Measurements from ENCODE around the gene KLRF1.

KLRF1 gene

DNA sequence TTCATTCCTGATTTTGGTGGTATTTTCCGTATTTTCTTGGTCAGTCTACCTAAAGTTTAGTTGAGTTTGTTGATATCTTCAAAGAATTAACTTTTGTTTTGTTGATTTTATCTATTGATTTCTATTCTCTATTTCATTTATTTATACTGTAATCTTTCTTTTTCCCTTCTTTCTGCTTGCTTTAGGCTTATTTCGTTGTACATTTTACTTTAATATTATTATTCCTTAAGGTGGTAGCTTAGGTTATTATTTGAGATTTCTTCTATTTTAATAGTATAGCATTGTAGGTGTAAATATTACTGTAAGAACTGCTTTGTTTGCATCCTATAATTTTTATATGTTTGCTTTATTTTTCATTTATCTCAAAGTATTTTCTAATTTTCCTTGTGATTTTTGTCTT is 21.4 kb upstream of the KLRF1 start:
- no peak overlapping the region for H3K4me3 ChIP-seq (ENCODE audit: low read depth, low read length)
- DNase-seq (ENCODE audit: low read depth): no peak

DNA sequence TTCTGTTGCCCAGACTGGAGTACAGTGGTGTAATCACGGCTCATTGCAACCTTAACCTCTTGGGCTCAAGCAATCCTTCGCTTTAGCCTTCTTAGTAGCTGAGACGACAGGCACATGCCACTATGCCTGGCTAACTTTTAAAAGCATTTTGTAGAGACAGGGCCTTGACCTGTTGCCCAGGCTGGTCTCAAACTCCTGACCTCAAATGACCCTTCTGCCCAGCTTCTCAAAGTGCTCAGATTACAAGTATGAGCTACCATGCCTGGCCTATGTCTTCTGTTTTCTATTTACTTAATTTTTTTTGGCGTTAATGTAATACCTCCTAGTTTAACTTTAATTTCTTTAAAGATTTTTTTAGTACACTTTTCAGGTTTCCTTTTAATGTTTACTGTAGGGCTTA is 20.6 kb upstream of the KLRF1 start:
- no peak overlapping the region for H3K4me3 ChIP-seq (ENCODE audit: low read depth, low read length)
- DNase-seq (ENCODE audit: low read depth): no peak

DNA sequence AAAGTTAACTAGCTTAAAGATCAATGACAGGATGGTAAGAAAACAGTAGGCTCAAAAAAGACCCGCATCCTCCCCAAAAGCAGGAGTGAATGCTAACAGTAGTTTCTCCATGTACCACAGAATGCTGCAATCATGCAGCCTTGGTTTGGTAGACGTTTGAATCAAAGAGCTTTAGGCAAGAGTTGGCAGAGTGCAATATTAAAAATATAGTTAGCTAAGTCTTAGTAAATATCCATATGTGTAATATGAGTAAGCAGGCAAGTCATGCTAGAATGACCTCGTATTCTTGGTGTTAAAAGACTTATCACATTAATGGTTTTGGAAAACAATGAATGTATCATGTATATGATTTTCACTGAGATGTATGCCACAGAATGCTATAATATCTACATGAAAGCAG is 18.8 kb upstream of the KLRF1 start:
- no peak for DNase-seq (ENCODE audit: low read depth)
- no peak overlapping the region for H3K4me3 ChIP-seq (ENCODE audit: low read depth, low read length)

DNA sequence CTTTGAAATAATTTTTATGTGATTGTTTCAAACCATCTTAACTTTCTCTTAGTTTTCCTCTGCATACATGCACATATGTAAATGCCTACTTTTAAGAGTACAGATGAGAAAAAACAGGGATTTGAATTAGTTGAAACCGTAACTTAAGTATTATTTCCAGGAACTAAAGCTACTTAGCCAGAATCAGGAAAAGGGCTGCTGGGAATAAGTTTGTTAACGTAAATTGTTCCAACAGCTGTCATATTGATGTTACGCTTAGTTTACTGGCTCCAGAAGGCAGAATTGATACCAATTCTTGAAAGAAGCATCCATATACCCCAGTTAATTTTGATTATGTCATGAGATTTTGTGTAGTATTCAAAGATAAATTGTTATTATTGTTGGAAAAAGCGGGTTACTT is 17.9 kb upstream of the KLRF1 start:
- H3K4me3 ChIP-seq (ENCODE audit: low read depth, low read length): no peak overlapping the region
- no peak for DNase-seq (ENCODE audit: low read depth)

DNA sequence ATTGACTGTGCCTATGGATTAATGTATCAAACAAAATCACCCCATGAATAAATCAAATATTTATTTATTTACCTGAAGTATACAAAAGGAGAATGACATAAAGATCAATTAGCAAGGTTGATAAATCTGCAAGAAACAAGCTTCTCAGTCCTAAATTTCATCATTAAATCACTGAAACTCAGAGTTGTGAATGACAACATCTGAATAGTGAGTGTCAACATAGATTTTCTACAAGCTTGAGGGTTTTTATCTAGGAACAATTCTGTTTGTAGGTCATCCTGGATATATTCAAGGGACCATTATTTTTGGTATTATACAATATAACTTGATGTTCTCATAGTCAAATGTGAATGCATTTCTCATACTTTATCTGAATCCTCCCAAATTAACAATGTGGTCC is 17.4 kb upstream of the KLRF1 start:
- no peak overlapping the region for H3K4me3 ChIP-seq (ENCODE audit: low read depth, low read length)
- no peak for DNase-seq (ENCODE audit: low read depth)

DNA sequence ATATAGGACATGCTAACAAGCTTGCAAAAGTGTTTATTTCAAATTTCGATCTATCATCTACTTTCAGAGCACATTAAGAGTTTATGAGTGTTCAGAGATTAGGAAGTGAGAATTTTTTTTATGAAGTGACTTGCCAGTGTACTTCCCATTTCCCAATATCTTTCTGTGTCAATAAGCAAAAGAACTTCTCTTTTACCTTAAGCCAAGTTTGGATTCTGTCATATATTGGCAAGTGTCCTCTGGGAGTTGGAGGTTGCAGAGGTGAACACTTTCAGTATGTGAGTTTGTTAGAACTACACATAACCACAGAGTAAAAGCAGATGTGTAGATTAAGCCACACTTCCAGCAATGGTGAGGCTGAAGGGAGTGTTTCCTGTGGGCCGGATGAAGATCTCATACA is 16.6 kb upstream of the KLRF1 start:
- DNase-seq (ENCODE audit: low read depth): no peak
- H3K4me3 ChIP-seq (ENCODE audit: low read depth, low read length): no peak overlapping the region

DNA sequence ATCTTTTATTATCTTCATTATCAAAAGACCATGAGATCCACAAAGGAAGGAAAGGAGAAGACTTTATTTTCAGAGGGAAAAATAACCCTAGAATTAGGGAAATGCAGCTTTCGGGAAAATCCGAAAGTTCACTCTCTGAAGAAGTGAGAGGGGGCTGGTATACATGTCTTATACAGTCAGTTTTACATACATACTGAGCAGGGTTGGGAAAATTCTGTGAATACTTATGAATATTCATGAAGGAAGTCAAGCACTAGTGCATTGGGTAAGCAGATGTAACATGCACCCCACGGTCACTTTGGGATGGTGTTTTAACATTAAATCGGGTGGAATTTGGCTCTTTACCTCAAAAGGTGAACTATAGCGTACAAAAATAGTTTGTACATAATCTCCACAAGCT is 15.7 kb upstream of the KLRF1 start:
- H3K4me3 ChIP-seq (ENCODE audit: low read depth, low read length): no peak overlapping the region
- DNase-seq (ENCODE audit: low read depth): no peak

DNA sequence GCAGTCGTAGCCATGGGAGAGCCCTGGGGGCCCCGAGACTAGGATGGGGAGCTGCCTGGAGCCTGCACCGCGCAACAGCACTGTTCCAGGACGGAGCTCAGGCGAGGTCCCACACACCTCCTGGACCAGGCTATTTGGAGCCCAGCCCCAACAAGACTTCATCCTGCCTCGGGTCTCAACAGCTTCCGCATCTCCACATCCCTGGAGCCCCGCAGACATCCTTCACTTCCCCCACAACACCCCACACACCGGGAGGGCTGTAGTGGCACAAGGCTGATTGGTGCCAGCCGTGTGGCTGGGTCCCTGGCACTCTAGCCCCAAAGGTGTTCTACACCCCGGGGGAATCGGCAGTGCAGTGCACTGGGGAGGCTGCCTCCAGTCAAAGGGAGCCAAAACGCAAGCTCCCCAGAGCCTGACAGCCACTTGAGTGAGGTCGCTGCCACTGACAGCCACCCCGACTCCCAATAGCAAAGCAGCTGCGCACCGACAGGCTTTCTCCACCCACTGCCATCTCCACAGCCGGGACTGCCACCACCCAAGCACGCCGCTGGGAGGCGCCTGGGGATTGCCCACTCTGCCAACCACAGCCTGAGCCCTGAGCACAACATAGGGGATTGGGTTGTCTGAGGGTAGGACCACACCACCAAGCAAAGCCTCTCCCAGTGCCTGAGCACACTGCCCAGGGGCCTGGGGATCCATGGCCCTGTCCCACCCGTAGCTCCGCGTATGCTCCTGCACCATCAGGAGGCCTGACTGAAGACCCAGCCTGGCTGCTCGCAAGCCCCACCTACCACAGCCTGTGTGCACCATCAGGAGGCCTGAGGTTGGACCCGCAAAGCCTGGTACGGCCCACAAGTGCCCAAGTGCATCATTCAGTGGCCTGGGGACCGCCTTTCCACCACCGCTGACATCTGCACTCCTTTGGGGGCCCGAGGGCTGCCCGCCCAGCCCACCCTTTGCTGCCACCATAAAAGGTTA is 13.2 kb upstream of the KLRF1 start:
- no peak overlapping the region for H3K4me3 ChIP-seq (ENCODE audit: low read depth, low read length)
- no peak for DNase-seq (ENCODE audit: low read depth)

DNA sequence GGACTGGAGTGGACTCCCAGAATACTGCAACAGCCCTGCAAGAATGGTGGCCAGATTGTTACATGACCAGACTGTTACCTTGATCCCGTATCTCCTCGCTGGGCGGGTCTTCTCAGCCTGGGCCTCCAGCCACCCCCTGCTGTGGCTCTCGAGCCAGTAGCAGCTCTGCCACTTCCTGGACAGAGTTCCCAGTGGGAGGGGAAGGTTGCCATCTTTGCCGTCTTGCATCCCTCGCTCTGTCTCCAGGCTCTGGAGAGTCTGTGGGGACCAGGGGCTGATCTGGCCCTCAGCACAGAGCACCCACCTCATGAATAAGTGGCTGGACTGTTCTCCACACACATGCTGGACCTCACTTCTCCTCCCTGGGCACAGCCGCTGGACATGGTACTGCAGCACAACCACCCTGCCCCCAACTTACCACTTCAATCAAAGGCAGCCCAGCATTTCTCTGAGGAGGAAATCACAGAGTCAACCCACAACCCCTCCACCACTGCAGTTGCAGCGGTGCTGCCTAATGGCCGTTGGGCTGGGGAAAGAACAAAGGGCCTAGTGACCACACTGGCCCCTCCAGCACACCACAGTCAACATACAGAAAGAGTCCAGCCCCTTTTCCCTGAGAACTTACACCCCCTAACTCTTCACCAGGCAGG is 6.9 kb upstream of the KLRF1 start:
- no peak overlapping the region for H3K4me3 ChIP-seq (ENCODE audit: low read depth, low read length)
- no peak for DNase-seq (ENCODE audit: low read depth)

DNA sequence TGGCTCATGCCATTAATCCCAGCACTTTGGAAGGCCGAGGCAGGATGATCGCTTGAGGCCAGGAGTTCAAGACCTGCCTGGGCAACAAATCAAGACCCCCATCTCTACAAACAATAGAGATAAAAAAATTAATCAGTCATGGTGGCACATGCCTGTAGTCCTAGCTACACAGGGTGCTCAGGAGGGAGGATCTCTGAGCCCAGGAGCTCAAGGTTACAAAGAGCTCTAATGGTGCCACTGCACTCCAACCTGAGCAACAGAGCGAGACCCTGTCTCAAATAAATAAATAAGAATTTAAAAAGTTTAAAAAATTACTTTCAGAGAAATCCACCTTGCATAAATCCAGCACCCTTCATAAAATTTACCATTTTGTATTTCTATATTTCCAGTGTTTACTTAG is 2.2 kb downstream of the KLRF1 start:
- no peak overlapping the region for H3K4me3 ChIP-seq (ENCODE audit: low read depth, low read length)
- DNase-seq (ENCODE audit: low read depth): no peak

DNA sequence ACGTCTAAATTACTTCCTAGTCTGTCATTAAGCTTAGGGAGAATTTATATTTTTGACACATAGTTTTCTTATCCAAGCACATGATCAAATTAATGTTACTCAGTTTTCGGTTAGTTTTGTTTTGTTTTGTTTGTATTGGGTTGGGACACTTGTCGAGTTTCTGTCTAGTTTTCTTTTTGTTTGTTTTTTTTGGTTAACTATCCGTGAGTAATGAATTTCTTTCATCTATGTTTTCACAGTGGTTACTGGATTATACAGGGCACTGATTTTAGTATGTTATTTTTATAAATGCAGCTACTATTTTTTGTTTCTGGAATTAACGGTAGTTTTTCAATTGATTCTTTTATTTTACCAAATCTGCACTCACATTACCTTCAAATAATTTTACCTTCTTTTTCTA is 2.7 kb downstream of the KLRF1 start:
- no peak overlapping the region for H3K4me3 ChIP-seq (ENCODE audit: low read depth, low read length)
- no peak for DNase-seq (ENCODE audit: low read depth)

DNA sequence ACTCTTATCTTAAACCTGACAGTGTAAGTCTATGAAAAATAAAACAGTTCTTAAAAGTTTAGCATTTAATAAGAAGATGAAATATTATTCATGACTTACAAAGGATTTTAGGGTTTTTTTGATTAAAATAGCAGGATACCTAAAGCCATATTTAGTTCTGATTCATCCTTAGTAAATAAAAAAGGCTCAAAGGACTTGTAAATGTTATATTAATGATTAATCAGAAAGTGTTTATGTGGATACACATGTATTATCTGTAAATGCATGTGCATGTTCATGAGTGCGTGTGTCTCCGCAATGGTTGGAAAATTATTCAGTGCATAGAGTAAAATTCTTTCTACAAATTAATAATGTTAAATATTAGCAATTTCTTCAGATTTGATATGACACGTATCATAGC is 4.4 kb downstream of the KLRF1 start:
- H3K4me3 ChIP-seq (ENCODE audit: low read depth, low read length): no peak overlapping the region
- DNase-seq (ENCODE audit: low read depth): no peak

DNA sequence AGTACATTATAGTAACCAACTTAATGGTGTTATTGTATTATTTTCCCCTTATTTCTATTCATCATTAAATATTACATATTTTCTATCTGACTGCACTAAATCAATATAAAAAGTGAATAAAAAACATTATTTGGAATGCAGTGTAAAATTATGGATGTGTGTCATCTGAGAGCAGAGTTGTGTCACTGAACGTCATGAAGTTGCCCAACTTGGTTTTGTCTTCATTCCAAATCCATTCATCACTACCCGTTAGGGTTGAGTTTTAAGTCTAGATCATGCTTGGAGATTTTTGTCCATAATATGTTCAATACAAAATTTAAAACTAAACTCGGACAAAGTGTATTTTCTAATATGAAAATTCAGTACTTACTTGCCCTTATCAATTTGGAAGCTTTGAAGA is 16.1 kb downstream of the KLRF1 start:
- H3K4me3 ChIP-seq (ENCODE audit: low read depth, low read length): no peak overlapping the region
- DNase-seq (ENCODE audit: low read depth): no peak

DNA sequence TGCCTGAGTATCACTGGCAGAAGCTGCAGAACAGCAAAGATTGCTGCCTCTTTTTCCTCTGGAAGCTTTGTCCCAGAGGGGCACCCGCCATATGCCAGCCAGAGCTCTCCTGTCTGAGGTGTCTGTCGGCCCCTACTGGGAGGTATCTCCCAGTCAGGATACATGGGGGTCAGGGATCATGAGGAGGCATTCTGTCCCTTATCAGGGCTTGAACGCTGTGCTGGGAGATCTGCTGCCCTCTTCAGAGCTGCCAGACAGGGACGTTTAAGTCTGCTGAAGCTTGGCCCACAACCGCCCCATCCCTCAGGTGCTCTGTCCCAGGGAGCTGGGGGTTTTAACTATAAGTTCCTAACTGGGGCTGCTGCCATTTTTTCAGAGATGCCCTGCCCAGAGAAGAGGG is 21.6 kb downstream of the KLRF1 start:
- H3K4me3 ChIP-seq (ENCODE audit: low read depth, low read length): no peak overlapping the region
- DNase-seq (ENCODE audit: low read depth): no peak

DNA sequence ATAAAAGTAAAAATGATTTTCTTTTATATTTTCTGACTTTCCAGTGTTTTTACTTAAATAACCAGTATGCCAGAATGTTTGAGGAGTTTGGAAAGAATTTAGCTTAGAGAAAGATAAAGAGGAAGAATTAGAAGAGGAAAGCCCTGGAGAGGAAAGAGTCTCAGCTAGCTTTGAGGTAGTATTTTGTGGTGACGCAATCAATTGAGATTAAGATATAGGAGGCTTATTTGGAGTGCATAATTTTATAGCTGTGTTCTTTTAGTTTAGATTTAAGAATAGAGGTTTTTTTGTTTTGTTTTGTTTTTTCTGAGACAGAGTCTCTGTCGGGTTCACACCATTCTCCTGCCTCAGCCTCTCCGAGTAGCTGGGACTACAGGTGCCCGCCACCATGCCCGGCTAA is 23.8 kb downstream of the KLRF1 start:
- no peak for DNase-seq (ENCODE audit: low read depth)
- H3K4me3 ChIP-seq (ENCODE audit: low read depth, low read length): no peak overlapping the region

DNA sequence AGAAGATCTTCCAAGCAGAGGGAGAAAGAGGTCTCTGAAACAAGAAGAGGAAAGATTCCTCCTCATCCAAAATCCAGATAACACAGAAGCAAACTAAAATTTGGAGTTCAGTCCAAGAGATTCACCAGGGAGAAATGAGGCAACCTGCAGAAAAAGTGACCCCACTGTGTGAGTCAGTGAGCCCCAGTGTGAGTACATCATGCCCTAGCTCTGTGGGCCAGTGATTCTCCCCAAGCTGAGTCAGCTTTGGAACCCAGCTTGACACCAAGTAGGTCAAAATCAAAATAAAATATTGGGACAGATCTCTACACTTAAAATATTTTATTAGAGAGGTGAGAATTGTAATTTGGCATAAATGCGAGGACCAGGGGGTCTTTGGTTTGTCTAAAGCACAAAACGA is 24.6 kb downstream of the KLRF1 start:
- no peak overlapping the region for H3K4me3 ChIP-seq (ENCODE audit: low read depth, low read length)
- no peak for DNase-seq (ENCODE audit: low read depth)

DNA sequence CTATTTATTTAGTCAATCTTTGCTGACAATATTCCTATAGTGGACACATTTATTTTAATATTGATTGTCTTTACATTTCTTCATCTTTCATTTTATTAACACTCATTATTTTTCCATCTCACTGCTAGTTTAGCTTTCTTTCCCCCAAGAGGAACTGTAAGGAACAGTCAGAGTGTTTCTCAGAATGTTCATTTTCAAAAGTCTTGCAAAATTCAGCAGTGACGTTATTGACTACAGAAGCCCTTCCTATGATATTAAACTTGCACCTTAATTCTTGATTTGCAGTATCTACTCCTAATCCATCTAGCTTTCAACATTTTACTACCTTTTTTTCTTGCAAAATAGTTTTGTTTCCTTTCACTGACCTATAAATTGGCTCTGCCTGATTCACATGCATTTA is 28.9 kb downstream of the KLRF1 start:
- no peak for DNase-seq (ENCODE audit: low read depth)
- no peak overlapping the region for H3K4me3 ChIP-seq (ENCODE audit: low read depth, low read length)

DNA sequence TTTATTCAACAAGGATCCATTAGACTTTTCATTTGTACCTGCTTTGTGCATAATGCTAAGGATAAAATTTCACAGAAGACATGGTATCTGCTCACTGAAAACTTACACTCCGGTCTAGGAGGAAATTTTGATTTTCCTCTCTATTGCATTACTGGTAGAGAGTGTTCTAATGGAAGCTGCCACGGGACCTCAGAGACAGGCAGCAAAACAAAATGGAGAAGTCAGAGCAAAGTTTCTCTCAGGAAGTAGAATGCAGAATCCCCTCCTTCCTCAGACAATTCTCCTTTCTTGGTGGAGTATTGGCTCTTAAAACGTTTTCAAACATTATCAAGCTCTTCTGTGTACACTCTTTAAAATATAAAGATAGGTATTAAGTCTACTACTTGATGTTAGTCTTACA is 29.6 kb downstream of the KLRF1 start:
- no peak for DNase-seq (ENCODE audit: low read depth)
- H3K4me3 ChIP-seq (ENCODE audit: low read depth, low read length): no peak overlapping the region

DNA sequence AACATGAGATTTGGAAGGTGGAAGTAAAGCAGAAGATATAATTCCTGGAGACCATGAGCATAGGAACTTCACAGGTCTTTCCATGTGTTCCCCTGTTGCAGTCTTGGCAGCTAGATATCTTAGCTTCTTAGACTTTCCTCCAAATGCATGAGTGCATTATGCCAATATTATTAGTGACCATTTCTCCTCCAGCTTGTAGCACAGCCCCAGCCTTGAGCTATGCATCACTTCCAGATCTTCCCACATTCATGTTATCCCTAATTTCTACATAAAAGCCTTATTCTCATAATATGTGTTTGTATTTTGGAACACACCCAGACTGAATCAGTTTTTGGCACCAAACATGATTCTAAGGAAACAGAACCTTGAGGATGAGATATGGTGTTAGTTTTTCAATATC is 30.9 kb downstream of the KLRF1 start:
- no peak for DNase-seq (ENCODE audit: low read depth)
- no peak overlapping the region for H3K4me3 ChIP-seq (ENCODE audit: low read depth, low read length)

DNA sequence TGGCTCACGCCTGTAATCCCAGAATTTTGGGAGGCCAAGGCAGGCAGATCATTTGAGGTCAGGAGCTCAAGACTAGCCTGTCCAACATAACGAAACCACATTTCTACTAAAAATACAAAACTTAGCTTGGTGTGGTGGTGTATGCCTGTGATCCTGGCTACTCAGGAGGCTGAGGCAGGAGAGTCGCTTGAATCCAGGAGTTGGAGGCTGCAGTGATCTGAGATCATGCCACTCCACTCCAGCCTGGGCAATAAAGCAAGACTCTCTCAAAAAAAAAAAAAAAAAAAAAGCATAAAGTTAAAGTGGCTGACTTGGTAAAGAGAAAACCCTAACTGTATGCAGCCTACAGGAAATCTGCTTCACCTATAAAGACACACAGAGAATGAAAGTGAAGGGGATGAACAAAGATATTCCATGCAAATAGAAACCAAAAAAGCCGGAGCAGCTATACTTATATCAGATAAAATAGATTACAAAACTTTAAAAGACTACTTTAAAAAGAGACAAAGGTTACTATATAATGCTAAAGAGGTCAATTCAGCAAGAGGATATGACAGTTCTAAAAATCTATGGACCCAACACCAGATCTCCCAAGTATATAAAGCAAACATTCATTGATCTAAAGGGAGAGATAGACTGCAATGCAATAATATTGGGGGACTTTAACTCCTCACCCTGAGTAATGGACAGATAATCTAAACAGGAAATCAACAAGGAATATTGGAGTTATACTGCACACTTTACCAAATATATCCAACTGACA is 37.8 kb downstream of the KLRF1 start:
- no peak for DNase-seq (ENCODE audit: low read depth)
- no peak overlapping the region for H3K4me3 ChIP-seq (ENCODE audit: low read depth, low read length)

Measured in skeletal muscle cell (primary cell).